Caco-2 (cell line): Measurements from ENCODE around the gene IRGQ. TPM values are rescaled to one million over a fixed set of nuclear protein-coding genes. Genes with fewer than 3 reads are reported as not detected.
A peak's percentile ranks its signal among the peaks of the same experiment; 100 is the strongest.
"Not testable (repeated sequence)": the region's sequence is repeated elsewhere in the genome, so short reads cannot be mapped to it uniquely, and the experiment has no call there.

ENCODE experiments used
- BruUV-seq: library from RNA; stranded (reverse); fragments of 400-500 nt; replicated peaks from 2 replicates; lab custom pipeline; 2021; lab: Mats Ljungman, UMichigan
- CTCF ChIA-PET: fragments of 300-600 bp; sonication (Branson Sonifier 250); formaldehyde crosslinking; loops from one replicate; lab custom pipeline; 2022; ENCODE audit warnings: antibody characterized with exemption; lab: Charles Lee
- POLR2A ChIA-PET: fragments of 300-600 bp; sonication (Branson Sonifier 250); formaldehyde crosslinking; loops from one replicate; lab custom pipeline; 2022; ENCODE audit warnings: antibody characterized with exemption; lab: Charles Lee
- DNase-seq, 2 experiments: peaks; one replicate each; pipeline versions ENCODE4 v3.0.0 to v3.0.0-alpha.2; 2020 to 2022
- H3K27me3 ChIP-seq: replicated peaks from 2 replicates; pipeline ENCODE4 v1.6.0; 2011; ENCODE audit warnings: low read length; ENCODE audit not compliant: control insufficient read depth, insufficient read depth
- H3K36me3 ChIP-seq: 2 replicates; pipeline ENCODE4 v1.5.1; 2011; ENCODE audit warnings: low read length; ENCODE audit not compliant: control insufficient read depth, insufficient read depth
- H3K4me1 ChIP-seq: fragments of 250-450 bp; sonication (Bioruptor Pico); 2 replicates; pipeline ENCODE4 v1.5.1; 2020; ENCODE audit warnings: mild to moderate bottlenecking
- H3K4me3 ChIP-seq: 2 replicates; pipeline ENCODE4 v1.5.1; 2011; ENCODE audit warnings: low read depth, mild to moderate bottlenecking, control low read depth, low read length
- H3K9me3 ChIP-seq: fragments of 250-450 bp; sonication (Bioruptor Pico); 2 replicates; pipeline ENCODE4 v1.5.1; 2020; ENCODE audit warnings: mild to moderate bottlenecking, moderate library complexity
- H3K27ac Mint-ChIP-seq: one replicate; pipeline ENCODE4 v1.8.0; 2022; ENCODE audit warnings: mixed read lengths; ENCODE audit not compliant: unreplicated experiment
- H3K27me3 Mint-ChIP-seq: one replicate; pipeline ENCODE4 v1.8.0; 2022; ENCODE audit warnings: mixed read lengths; ENCODE audit not compliant: insufficient read depth, unreplicated experiment
- H3K36me3 Mint-ChIP-seq: one replicate; pipeline ENCODE4 v1.8.0; 2022; ENCODE audit warnings: mild to moderate bottlenecking, mixed read lengths; ENCODE audit not compliant: insufficient read depth, unreplicated experiment
- H3K4me1 Mint-ChIP-seq: one replicate; pipeline ENCODE4 v1.8.0; 2022; ENCODE audit warnings: low read depth, mixed read lengths; ENCODE audit not compliant: unreplicated experiment
- H3K4me3 Mint-ChIP-seq: one replicate; pipeline ENCODE4 v1.8.0; 2022; ENCODE audit warnings: mild to moderate bottlenecking, moderate library complexity, mixed read lengths; ENCODE audit not compliant: unreplicated experiment
- H3K9me3 Mint-ChIP-seq: one replicate; pipeline ENCODE4 v1.8.0; 2022; ENCODE audit warnings: mixed read lengths; ENCODE audit not compliant: unreplicated experiment
- intact Hi-C: fragments of 100-400 bp; cut with micrococcal nuclease; formaldehyde crosslinking; loops from one replicate; pipeline ENCODE4 v1.10.0; 2022; ENCODE audit not compliant: unreplicated experiment
- total RNA-seq: library from RNA; stranded (reverse); gene quantifications from 2 replicates; pipeline ENCODE4 v1.2.3, GENCODE V29; 2022
- TF ChIP-seq, protein P1 (sequence below), 2 experiments: fragments of 200-600 bp in 1 of 2; IDR thresholded peaks; 1 replicate in 1 of 2; 2 replicates in 1 of 2; pipeline versions ENCODE4 v1.5.1 to v1.8.0; 2011 to 2022; ENCODE audit warnings: antibody characterized with exemption in 1 of 2, control low read depth in 1 of 2, inconsistent platforms in 1 of 2, low read depth in 1 of 2, low read length in 1 of 2, mild to moderate bottlenecking in 1 of 2, moderate library complexity in 1 of 2; ENCODE audit not compliant: insufficient read depth in 1 of 2, severe bottlenecking in 1 of 2, unreplicated experiment in 1 of 2

Gene IRGQ
- total RNA-seq, 1 experiment from 2014 or later: 27.7 TPM

DNA sequence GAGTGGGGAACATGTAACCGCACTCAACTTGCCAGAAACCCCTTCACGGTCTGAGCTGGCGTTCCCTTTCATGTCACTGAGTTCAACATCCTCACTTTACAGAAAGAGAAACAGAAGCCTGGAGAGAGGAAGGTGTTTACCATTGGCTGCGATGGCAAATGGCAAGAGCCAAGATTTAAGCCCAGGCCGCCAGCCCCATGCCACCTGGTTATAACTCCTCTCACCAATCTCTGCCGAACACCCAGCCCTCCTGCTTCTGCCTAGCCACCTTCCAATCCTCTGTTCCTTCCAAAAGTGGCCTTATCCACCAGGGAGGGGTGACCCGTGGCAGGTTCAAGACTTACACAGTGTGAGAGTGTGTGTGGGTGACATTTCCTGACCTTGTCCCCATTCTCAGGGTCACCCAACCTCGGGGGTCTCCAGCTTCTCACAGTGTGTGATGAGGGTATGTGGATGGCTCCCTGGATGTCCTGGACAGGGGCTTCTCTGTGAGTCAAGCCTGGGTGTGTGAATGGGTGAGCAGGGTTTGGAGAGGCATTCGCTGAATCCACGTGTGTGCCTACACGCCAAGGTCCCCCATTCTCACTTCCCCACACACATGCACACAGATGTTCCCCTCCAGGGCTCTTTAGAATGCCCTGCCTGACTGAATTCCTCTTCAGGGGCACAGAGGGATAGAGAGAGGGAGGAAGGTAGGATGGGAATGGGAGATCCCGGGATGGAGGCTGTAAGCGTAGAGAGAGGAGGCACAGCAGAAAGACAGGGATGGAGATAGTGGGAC, 42.5 kb upstream of the IRGQ start:
- ChIA-PET CTCF (no interaction called here), POLR2A (no interaction called here)
- TF ChIP-seq, protein P1, sequence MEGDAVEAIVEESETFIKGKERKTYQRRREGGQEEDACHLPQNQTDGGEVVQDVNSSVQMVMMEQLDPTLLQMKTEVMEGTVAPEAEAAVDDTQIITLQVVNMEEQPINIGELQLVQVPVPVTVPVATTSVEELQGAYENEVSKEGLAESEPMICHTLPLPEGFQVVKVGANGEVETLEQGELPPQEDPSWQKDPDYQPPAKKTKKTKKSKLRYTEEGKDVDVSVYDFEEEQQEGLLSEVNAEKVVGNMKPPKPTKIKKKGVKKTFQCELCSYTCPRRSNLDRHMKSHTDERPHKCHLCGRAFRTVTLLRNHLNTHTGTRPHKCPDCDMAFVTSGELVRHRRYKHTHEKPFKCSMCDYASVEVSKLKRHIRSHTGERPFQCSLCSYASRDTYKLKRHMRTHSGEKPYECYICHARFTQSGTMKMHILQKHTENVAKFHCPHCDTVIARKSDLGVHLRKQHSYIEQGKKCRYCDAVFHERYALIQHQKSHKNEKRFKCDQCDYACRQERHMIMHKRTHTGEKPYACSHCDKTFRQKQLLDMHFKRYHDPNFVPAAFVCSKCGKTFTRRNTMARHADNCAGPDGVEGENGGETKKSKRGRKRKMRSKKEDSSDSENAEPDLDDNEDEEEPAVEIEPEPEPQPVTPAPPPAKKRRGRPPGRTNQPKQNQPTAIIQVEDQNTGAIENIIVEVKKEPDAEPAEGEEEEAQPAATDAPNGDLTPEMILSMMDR (IDR thresholded peaks at IDR 0.05; ENCODE audit: insufficient read depth in 1 of 2, low read depth in 1 of 2, low read length in 1 of 2, severe bottlenecking in 1 of 2, unreplicated experiment in 1 of 2): no peak
- H3K27ac Mint-ChIP-seq: peak overlapping the region; percentile 49
- H3K9me3 Mint-ChIP-seq: no peaks in the 10 kb centered on the region
- peaks cover 19% of the 10 kb centered on the region; the same call in 1 of the 2 replicates for H3K4me1 ChIP-seq
- no peak for DNase-seq
- H3K9me3 ChIP-seq: no peaks in the 10 kb centered on the region
- peaks cover 14% of the 10 kb centered on the region for H3K27me3 Mint-ChIP-seq
- peak overlapping the region; percentile 94 for H3K4me3 Mint-ChIP-seq
- no peaks in the 10 kb centered on the region; the same call in 1 of the 2 replicates for H3K27me3 ChIP-seq
- H3K4me1 Mint-ChIP-seq: peaks cover 19% of the 10 kb centered on the region
- no peak overlapping the region for H3K4me3 ChIP-seq
- peaks cover 6% of the 10 kb centered on the region for H3K36me3 Mint-ChIP-seq
- H3K36me3 ChIP-seq: no peaks in the 10 kb centered on the region
- intact Hi-C loops: no loop called here
- TSS peak; percentile 68 for BruUV-seq

DNA sequence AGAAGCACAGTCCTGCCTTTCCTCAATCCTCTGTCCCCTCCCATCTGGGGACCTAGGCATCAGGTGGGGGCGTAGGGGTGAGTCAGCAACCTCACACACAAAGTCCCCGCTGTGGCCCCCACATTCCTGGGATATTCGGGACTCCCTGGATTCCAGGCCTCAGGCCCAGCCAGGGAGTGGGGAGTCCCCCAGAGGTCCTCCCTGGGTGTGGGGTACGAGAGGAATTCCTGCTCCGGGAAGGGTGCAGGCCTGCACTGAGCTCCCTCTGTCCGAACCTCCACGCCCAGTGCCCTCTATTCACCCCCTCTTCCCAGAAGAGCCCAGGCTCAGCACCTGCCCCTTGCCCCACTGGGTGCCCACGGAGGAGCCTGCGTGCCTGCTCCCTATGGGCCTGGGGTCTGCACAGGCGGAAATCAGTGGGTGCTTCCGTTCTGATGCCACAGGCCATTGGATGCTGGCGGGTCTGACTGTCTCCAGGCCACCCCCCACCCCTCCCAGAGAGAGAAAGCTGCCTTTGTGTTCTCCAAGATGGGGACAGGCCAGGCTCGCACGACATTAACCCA, 40.3 kb upstream of the IRGQ start:
- no peaks in the 10 kb centered on the region for H3K36me3 ChIP-seq
- intact Hi-C loops: no loop called here
- no peak for DNase-seq
- H3K4me1 Mint-ChIP-seq: peaks cover 19% of the 10 kb centered on the region
- ChIA-PET POLR2A (no interaction called here), CTCF (interaction anchor here (0.6 kb wide), 1 partner anchor 625 kb away, joined by 3 read pairs; no protein-coding TSS in a partner anchor)
- H3K4me3 ChIP-seq: no peak overlapping the region
- H3K36me3 Mint-ChIP-seq: peaks cover 2% of the 10 kb centered on the region
- H3K9me3 ChIP-seq: no peaks in the 10 kb centered on the region
- TF ChIP-seq, protein P1 (IDR thresholded peaks at IDR 0.05; ENCODE audit: insufficient read depth in 1 of 2, low read depth in 1 of 2, low read length in 1 of 2, severe bottlenecking in 1 of 2, unreplicated experiment in 1 of 2): no peak
- BruUV-seq: no TSS peak
- no peaks in the 10 kb centered on the region; the same call in 1 of the 2 replicates for H3K27me3 ChIP-seq
- no peak overlapping the region for H3K27ac Mint-ChIP-seq
- no peaks in the 10 kb centered on the region for H3K9me3 Mint-ChIP-seq
- peaks cover 19% of the 10 kb centered on the region; the same call in 1 of the 2 replicates for H3K4me1 ChIP-seq
- peaks cover 10% of the 10 kb centered on the region for H3K27me3 Mint-ChIP-seq
- H3K4me3 Mint-ChIP-seq: no peak overlapping the region

DNA sequence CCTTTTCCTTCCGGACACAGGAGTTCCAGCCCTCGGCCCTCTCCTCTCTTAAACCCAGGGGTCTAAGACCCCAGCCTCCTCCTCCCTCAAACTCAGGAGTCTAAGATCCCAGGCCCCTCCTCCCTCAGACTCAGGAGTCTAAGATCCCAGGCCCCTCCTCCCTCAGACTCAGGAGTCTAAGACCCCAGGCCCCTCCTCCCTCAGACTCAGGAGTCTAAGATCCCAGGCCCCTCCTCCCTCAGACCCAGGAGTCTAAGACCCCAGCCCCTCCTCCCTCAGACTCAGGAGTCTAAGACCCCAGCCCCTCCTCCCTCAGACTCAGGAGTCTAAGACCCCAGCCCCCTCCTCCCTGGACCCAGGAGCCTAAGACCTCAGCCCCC, 39.6 kb upstream of the IRGQ start:
- POLR2A ChIA-PET, DNase-seq, H3K9me3 ChIP-seq, H3K27ac Mint-ChIP-seq, BruUV-seq, H3K36me3 ChIP-seq, H3K36me3 Mint-ChIP-seq, H3K9me3 Mint-ChIP-seq, H3K27me3 Mint-ChIP-seq, H3K27me3 ChIP-seq, H3K4me3 ChIP-seq, H3K4me3 Mint-ChIP-seq: not testable (repeated sequence)
- peaks cover 19% of the 10 kb centered on the region for H3K4me1 Mint-ChIP-seq
- peaks cover 19% of the 10 kb centered on the region; the same call in 1 of the 2 replicates for H3K4me1 ChIP-seq
- CTCF ChIA-PET: interaction anchor here (0.6 kb wide), 1 partner anchor 626 kb away, joined by 3 read pairs; no protein-coding TSS in a partner anchor
- intact Hi-C loops: loop anchor here (2.0 kb wide), 1 partner anchor 17 kb away; the partner anchor contains the start of gene ZNF428
